Smooth muscle cell (in vitro differentiated cells): ENCODE results near the gene MRPS27. TPM values are rescaled to one million over a fixed set of nuclear protein-coding genes. Genes with fewer than 3 reads are reported as not detected.

Source experiments
- DNase-seq: peaks from one replicate; lab custom pipeline; 2025; ENCODE audit not compliant: unreplicated experiment; lab: John Stamatoyannopoulos, UW
- H2AFZ ChIP-seq: fragments of 200-600 bp; sonication (generic); 2 replicates; pipeline ENCODE4 v1.6.0; 2016; ENCODE audit warnings: antibody characterized with exemption, low read depth, mild to moderate bottlenecking
- H3F3A ChIP-seq: fragments of 200-600 bp; sonication (generic); 2 replicates; pipeline ENCODE4 v1.6.0; 2017; ENCODE audit warnings: antibody characterized with exemption, low read depth
- H3K27ac ChIP-seq: fragments of 200-600 bp; sonication (generic); 2 replicates; pipeline ENCODE4 v1.5.1; 2016; ENCODE audit warnings: low read depth, mild to moderate bottlenecking
- H3K27me3 ChIP-seq: fragments of 200-600 bp; sonication (generic); 2 replicates; pipeline ENCODE4 v1.6.1; 2016; ENCODE audit warnings: low read depth, mild to moderate bottlenecking
- H3K36me3 ChIP-seq: fragments of 200-600 bp; sonication (generic); 2 replicates; pipeline ENCODE4 v1.5.1; 2016; ENCODE audit warnings: low read depth
- H3K4me1 ChIP-seq: fragments of 200-600 bp; sonication (generic); 2 replicates; pipeline ENCODE4 v1.5.1; 2016; ENCODE audit warnings: low read depth
- H3K4me2 ChIP-seq: fragments of 200-600 bp; sonication (generic); 2 replicates; pipeline ENCODE4 v1.6.0; 2016; ENCODE audit warnings: mild to moderate bottlenecking
- H3K4me3 ChIP-seq: fragments of 200-600 bp; sonication (generic); 2 replicates; pipeline ENCODE4 v1.5.1; 2016; ENCODE audit warnings: mild to moderate bottlenecking
- H3K79me2 ChIP-seq: fragments of 200-600 bp; sonication (generic); 2 replicates; pipeline ENCODE4 v1.6.0; 2016; ENCODE audit warnings: low read depth, mild to moderate bottlenecking
- H3K9ac ChIP-seq: fragments of 200-600 bp; sonication (generic); 2 replicates; pipeline ENCODE4 v1.6.0; 2016; ENCODE audit warnings: low read depth
- H3K9me3 ChIP-seq: fragments of 200-600 bp; sonication (generic); replicated peaks from 2 replicates; pipeline ENCODE4 v1.5.1; 2016; ENCODE audit warnings: low read depth
- H4K20me1 ChIP-seq: fragments of 200-600 bp; sonication (generic); 2 replicates; pipeline ENCODE4 v1.6.0; 2016; ENCODE audit warnings: low read depth
- CTCF ChIP-seq: fragments of 200-600 bp; sonication (generic); IDR thresholded peaks from 2 replicates; pipeline ENCODE4 v1.5.1; 2017; ENCODE audit warnings: borderline replicate concordance, mild to moderate bottlenecking, antibody characterized with exemption; ENCODE audit not compliant: insufficient read depth, poor library complexity, severe bottlenecking
- WGBS: methylation state at CpG from one replicate; pipeline ENCODE4 v1.1.7; 2016; ENCODE audit warnings: low lambda C conversion rate; 5-methylcytosine and 5-hydroxymethylcytosine counted together
- polyA plus RNA-seq: library from polyadenylated mRNA; unstranded; fragments of >200 nt; fragmentation: Nextera tagmentation; extraction: Ambion mirVana; gene quantifications from 2 replicates; pipeline ENCODE4 v1.2.1, GENCODE V29; 2016
- total RNA-seq: library from RNA; depleted of rRNA; stranded (reverse); fragments of >200 nt; gene quantifications from 2 replicates; pipeline ENCODE4 v1.2.3, GENCODE V29; 2014

MRPS27 gene
- total and polyA plus RNA-seq, 2 experiments from 2014 or later = 36.7 to 38.3 TPM

DNA sequence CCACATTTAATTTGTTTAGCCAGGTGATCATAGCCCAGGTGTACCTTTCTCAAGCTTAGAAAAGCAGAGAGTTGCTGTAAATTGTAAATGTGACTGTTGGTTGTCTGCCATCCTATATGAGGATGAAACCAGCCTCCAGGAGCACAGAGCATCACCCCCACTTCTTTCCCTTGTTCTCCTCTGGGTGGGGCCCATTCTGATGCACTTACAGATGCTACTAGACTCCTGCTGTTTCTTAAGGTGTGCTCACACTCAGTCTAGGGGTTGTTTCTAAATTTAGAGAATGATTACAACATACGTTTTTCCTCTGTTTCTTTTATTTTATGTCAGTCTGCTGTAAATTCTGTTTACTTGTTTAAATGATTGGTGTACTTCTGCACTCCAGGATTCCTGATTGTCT lies 10.7 kb upstream of the MRPS27 start:
- Histone ChIP-seq H2AFZ (no peak overlapping the region), H3K79me2 (no peaks in the 10 kb centered on the region), H3K9ac (no peak overlapping the region), H3K4me2 (no peak overlapping the region), H3K27me3 (no peaks in the 10 kb centered on the region), H3K27ac (no peak overlapping the region), H4K20me1 (no peaks in the 10 kb centered on the region), H3K36me3 (no peaks in the 10 kb centered on the region), H3K4me1 (no peaks in the 10 kb centered on the region), H3K4me3 (no peak overlapping the region), H3K9me3 (no peaks in the 10 kb centered on the region), H3F3A (no peaks in the 10 kb centered on the region)
- DNase-seq = no peak
- no peak for TF ChIP-seq CTCF
- WGBS = 92% methylated on average over 1 of the region's 1 CpG

- Histone ChIP-seq H3K4me3 (no peak overlapping the region), H3K36me3 (no peaks in the 10 kb centered on the region), H3K79me2 (no peaks in the 10 kb centered on the region), H3K9ac (no peak overlapping the region), H3K9me3 (no peaks in the 10 kb centered on the region), H3K27ac (no peak overlapping the region), H3K4me1 (no peaks in the 10 kb centered on the region), H2AFZ (no peak overlapping the region), H3K4me2 (no peak overlapping the region), H3K27me3 (no peaks in the 10 kb centered on the region), H4K20me1 (no peaks in the 10 kb centered on the region), H3F3A (no peaks in the 10 kb centered on the region)
- TF ChIP-seq CTCF = no peak
- DNase-seq = no peak
Observed at GRCh38 chr5:72328172-72328571, 8.1 kb upstream of the MRPS27 start.

DNA sequence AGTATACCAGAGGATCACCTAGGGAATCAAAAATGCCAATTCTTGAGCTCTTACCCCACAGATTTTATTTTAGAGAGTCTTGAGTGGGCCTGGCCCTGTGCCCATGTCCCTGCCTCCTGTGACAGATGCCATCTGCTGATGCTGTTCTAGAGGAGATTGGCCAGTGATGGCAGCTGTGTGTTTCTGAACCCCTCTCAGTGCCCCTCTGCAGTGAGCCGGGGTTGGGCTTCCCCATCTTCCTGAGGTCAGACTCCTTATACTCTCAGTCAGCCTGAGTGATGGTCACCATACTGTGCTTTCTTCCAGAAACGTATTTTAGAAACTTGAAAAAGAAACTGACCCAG lies 6.2 kb upstream of the MRPS27 start:
- no peak overlapping the region for H3K27ac ChIP-seq
- H3F3A ChIP-seq = no peaks in the 10 kb centered on the region
- H3K9me3 ChIP-seq = no peaks in the 10 kb centered on the region
- no peaks in the 10 kb centered on the region for H3K27me3 ChIP-seq
- no peak for DNase-seq
- peaks cover 3% of the 10 kb centered on the region for H3K79me2 ChIP-seq
- no peak overlapping the region for H3K4me3 ChIP-seq
- H2AFZ ChIP-seq = no peak overlapping the region
- H3K4me2 ChIP-seq = no peak overlapping the region
- no peak overlapping the region for H3K9ac ChIP-seq
- TF ChIP-seq CTCF = no peak
- no peaks in the 10 kb centered on the region for H3K4me1 ChIP-seq
- H3K36me3 ChIP-seq = no peaks in the 10 kb centered on the region
- WGBS = 86% methylated on average over 2 of the region's 2 CpGs
- H4K20me1 ChIP-seq = no peaks in the 10 kb centered on the region

DNA sequence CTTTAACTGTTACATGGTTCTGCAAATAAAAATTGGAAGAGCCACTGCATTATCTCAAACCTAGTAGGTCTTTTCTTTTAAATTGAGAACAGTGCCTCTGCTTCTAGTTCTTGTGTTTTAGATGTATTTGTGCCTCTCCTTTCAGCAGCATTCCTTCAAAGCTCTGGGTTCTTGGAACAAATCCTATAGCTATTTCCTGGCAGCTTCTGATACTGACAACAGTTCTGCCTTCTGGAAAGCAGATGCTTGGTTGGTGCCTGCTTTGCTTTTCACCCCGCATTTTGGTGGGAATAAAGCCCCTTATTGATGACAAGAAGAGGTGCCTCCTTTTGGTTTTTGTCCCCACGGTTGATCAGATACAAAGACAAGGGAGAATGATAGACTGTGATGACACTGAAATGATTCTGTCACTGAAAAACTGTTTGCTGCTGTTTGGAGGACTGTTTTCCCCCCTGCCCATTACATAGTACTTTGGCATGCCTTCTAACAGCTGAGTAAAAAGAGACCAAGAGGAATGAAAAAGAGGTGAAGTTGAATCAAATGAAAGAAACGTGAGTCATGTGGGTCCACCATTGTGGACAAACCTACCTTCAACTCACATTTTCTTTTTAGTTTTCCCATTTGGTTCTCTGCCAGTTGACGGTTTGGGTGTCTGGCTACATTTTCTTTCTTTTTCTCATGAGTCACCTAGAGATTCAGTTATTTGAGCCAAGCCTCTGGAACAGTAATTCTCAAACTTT lies 5.7 kb upstream of the MRPS27 start:
- no peaks in the 10 kb centered on the region for H3F3A ChIP-seq
- no peak overlapping the region for H3K9ac ChIP-seq
- DNase-seq = no peak
- 81% methylated on average over 4 of the region's 4 CpGs for WGBS
- no peak for TF ChIP-seq CTCF
- no peaks in the 10 kb centered on the region for H3K9me3 ChIP-seq
- no peaks in the 10 kb centered on the region for H3K36me3 ChIP-seq
- no peak overlapping the region for H3K4me3 ChIP-seq
- H3K27ac ChIP-seq = no peak overlapping the region
- no peak overlapping the region for H3K4me2 ChIP-seq
- H3K27me3 ChIP-seq = no peaks in the 10 kb centered on the region
- H4K20me1 ChIP-seq = no peaks in the 10 kb centered on the region
- peaks cover 5% of the 10 kb centered on the region for H3K79me2 ChIP-seq
- no peaks in the 10 kb centered on the region for H3K4me1 ChIP-seq
- no peak overlapping the region for H2AFZ ChIP-seq
